CD4-positive, alpha-beta T cell treated with Interleukin-6 for 4 hours (primary cell): ENCODE measurements around the gene ROS1.

ENCODE experiments used
- DNase-seq: peaks from one replicate; pipeline ENCODE4 v3.0.0-alpha.2; 2020; ENCODE audit warnings: mixed read lengths

ROS1 gene

DNA sequence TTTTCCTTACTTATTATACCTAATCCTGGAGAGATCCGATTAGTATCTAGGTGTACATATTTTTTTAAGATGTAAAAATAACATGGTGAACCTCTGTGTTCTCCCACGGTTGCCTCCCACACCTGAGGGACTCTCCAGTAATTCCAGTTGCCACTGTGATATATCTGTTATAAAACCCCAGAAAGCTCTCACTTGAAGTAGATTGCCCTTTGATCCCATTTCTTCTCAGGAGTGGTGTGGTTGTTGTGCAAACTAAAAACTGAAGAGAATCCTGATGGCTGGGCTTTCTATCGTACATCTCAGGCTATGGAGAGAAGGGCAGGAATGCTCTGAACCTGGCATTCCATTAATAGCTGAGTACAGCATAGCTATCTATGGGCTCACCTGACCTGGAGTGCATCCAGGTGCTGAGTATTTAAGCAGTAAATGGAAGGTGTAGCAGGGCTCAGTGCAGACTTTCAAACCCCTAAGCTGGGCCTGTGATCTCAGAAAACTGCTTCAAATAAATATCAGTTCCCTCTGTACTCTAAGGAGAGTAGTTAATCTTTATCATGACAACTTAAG, 119.4 kb downstream of the ROS1 start:
- DNase-seq, result no peak

DNA sequence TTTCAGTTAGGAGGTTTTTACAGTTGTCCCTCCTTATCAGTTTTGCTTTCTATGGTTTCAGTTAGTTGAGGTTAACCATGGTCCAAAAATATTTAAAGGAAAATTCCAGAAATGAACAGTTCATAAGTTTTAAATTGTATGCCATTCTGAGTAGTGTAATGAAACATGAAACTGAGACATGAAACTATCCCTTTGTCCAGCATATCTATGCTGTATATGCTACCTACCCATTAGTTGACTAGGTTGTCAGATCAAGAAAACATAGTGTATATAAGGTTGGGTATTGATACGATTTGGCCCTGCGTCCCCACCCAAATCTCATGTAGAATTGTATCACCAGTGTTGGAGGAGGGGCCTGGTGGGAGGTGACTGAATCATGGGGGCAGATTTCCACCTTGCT, 121.3 kb downstream of the ROS1 start:
- no peak for DNase-seq

DNA sequence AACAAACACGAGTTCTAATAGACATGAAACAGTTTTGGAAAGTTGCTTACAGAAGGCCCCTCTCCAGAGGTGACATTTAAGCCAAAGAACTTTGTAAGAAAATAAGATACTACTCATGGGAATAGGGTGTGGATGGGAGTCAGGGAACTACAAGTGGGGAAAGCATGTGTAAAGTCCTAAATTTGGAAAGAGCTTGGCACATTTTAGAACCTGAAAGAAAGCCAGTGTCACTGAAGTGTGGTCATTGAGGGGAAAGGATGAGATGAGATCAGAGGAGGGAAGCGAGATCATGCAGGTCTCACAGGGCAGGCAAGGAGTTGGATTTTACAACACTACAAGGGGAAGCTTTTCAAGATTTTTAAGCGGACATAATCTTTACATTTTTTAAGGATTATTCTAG, 122.4 kb downstream of the ROS1 start:
- DNase-seq, result no peak

DNA sequence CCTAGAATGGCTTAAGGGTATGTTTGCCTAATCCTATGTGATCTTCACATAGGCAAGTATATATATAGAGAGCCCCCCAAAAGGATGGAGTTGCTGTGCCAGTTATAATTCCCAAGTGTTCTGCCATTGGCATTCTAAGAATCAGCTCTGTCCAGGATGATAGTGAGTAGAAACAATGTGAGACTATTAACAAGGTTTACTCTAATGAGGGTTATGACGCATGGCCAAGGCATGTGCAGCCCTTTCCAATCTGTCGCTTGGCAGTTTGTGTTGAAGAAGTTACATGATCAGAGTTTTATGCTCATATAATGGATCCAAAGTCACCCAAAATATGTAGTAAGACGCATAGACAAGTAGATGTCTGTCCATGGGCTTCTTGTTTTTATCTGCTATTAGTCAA, 126.8 kb downstream of the ROS1 start:
- no peak for DNase-seq

DNA sequence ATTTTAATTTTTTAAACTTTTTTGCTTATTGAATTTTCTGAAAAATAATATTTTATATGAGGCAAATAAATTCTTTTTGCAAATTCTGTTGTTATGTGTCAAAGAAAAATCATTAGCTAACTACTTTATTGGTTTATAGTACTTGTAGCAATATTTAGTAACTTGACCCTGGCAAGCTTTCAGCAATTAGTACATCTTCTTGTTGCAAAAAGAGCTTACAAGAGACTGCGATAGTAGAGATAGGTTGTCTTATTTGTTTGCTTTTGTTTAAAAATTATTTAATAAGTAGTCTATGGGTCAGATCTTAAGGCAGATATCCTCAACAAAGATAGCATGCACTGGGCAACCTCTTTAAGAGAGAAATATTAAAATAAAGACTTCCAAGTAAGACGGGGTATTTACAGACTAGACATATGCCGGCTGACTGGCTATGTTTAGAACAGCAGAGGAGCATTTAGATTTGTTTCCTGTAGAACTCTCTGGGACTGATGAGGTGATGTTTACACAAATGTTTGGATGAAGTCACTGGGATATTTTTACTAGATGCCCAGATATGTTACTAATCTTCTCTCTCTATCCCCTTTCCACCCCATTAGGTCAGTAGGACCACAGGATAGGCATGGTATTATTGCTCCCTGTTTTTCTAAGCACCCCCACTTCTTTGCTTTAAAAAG, 135.4 kb downstream of the ROS1 start:
- DNase-seq, result no peak

DNA sequence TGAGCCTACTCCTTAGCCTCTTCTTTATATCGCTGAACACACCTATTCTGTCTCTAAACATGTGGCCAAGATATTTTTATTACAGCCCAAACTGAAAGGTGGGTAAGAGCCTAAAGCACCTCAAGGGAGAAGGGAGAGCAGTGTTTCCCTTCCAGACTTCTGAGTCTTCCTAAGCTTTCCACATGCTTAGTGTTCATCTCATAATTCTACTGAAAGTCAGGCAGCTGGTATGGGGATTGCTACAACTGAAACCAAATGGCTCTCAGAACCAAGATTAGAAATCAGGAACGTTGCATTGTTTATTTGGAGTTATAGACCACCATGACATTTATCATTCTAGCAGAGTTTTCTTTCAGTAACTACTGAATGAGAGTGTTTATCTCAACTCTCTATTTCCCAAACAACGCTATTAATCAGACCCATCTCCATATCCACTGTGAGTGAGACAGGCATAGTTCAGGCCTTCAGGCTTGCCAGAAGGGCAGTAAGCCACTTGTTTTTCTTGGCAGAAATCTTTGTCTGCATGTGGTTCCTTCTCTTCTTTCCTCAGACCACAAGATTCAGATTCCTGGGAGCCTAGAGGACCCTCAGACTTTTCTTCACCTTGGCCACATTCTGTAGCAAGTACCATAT, 137.5 kb downstream of the ROS1 start:
- no peak for DNase-seq

DNA sequence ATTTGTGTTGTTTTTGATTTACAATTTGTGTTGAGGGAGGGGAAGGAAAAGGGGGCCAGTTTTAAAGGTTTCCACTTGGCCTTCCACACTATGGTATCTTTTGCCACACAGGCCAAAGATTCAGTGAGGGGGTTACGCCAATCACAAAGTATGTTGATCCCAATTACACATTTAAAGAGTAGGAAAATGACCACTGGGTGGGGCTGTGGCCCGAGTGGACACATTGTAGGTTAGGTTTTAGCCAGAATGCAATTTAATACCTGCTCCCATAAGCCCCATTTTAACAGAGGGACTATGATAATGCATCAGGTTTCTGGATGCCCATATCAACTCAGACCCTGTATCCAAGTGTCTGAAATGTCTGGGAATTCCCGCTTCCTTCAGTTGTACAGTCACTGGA, 144.8 kb downstream of the ROS1 start:
- no peak for DNase-seq

DNA sequence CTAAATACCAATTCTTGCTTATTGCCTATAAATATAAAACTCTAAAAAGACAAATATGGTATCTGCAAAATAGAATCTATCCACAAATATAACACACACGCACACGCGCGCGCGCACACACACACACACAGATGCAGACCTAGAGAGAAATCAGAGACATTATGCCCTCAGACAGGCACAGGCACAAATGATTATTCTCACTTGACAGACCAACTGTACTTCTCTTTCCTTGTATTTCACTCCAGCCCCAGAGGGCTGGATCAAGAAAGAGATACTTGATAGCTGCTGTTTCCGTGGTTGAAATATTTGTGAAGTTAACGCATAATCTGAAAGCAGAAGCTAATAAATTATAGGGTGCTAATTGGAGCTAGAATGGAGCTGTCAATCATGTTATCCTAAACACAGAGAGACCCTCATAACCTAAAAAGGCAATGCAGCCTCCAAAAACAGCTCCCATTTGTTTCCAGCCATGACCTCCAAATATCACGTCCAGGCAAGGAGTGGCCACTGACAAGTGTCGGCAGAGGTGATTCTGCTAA, 148.9 kb downstream of the ROS1 start:
- DNase-seq, result no peak

DNA sequence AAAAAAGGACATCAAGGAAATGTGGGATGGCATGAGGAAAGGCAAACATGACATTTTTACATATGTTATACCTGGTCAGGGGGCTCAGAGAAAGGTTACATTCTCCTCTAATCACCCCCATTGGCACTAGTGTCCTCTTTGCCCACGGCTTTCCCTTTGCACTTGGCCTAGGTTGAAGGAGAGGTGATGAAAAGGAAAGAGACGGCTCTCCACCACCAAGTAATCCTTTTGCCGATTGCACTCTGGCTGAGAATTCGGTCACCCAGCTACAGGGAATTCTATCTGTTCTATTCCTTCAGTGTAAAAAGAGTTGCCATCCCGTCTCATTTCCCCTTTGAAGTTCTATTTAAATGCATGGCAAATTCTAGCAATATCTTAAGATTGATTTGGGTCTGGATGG, 150.0 kb downstream of the ROS1 start:
- no peak for DNase-seq

DNA sequence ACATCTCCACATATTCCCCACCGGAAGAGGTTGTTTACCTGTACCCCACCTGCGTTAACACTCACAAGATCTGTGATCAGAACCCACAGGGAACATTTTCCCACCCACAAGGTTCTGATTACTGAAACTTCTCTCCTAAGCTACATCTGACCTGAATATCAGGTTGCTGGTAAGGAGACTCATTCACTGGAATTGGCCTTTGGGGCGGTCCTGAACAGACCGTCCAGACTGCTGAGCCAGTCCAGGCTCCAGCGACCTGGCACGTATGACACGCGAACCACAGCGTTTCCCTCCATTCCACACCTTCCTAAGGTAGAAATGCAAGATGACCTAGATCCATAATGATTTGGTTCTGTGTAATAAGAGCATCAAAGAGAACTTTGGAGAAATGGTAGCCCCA, 150.5 kb downstream of the ROS1 start:
- no peak for DNase-seq

DNA sequence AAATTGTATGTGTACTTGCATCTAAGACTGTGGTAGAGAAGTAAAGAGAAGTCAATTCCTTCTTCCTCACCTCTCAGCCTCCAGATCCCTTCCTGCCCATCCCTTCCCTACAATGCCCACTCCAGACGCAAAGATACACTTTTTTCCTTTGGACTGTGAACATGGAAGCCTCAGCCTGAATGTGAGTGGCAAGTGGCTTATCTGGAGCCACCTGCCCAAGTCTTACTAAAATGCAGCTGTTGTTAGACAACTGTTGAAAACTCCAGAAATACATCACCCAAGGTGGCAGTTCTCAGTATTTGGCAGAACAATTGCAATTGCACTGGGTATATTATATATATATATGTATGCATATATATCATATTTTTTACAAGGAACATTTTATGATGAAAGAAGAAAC, 152.9 kb downstream of the ROS1 start:
- DNase-seq, result no peak

DNA sequence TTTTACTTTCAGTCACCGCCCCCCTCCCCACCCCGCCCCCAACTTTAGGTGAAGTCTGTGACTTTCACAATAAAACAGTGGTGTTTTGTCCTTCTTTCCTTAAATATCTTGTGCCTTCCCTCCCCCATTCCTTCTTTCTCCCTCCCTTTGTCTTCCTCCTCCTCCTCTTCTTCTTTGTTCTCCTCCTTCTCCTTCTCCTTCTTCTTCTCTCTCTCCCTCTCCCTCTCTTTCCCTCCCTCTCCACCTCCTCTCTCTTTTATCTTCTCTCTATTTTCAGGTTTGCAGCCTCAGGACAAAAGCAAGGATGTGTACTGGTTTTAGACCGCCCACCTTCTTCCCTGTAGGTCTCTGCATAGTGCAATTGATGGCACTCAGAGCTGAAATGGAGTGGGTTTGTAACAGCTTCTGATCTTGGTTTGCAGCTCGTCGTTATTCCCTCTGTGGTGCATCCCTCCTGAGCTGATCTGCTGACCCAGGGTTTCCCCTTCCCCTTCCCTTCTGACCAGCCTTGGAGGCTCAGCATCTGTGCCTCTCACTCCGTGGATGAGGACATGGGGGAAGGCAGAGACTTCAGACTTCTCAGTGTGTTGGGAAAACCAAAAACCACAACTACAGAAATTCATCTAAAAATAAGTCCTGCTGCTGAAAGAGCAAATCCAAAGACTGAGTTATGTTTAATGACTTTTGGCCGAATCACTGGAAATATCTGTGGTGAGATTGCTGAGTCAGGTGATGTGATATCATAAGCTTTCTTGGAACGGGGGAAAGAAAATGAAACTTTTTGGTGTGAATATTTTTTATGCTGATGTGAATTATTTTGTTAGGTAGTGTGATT, 153.5 kb downstream of the ROS1 start:
- DNase-seq, result no peak

DNA sequence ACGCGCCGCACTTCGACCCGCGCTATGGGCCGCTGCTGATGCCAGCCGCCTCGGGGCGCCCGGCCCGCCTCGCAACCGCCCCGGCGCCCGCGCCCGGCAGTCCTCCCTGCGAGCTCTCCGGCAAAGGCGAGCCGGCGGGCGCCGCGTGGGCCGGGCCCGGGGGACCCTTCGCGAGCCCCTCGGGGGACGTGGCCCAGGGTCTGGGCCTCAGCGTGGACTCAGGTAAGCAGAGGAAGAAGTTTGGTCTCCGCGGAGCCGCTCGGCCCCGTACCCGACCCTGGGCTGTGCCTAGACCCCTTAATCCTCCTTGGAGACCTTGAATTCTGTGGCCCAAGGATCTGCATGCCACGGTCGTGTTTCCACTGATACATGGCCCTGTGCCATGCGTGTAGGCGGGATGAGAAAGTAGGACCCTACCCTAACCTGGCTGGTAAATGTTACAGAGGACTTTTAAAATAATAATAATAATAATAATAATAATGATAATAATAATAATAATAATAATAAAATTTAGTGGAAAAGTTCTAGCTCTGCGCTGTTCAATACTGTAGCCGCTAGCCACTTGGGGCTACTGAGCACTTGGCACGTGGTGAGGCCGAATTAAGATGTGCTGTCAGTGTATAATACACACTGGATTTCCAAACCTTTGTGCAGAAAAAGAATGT, 154.8 kb downstream of the ROS1 start:
- DNase-seq, result no peak

DNA sequence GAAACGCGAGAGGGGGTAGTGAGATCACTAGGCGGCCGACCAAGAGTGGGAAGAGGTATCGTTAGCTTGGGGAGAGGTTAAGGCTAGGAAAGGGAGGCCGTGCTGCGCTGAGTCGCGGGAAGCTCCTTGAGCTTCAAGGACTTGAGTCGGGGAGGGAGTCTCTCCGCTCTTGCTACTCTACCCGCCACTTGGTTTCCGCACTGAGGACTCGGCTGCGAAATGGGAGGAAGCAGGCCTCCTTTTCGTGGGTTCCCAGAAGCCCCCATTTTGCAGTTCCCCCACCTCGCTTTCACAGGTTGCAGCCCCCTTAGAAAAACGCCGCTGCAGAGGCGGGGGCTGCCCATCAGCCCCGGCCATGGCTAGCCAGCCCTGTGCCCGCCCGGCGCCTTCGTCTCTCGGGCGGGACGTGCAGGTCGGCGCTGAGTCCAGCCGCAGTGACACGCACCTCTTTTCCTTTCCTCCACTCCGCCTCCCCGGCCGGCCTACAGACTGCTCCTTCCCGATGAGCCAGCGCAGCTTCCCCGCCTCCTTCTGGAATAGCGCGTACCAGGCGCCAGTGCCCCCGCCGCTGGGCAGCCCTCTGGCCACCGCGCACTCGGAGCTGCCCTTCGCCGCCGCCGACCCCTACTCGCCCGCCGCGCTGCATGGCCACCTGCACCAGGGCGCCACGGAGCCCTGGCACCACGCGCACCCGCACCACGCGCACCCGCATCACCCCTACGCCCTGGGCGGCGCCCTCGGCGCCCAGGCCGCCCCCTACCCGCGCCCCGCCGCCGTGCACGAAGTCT, 155.5 kb downstream of the ROS1 start:
- no peak for DNase-seq

DNA sequence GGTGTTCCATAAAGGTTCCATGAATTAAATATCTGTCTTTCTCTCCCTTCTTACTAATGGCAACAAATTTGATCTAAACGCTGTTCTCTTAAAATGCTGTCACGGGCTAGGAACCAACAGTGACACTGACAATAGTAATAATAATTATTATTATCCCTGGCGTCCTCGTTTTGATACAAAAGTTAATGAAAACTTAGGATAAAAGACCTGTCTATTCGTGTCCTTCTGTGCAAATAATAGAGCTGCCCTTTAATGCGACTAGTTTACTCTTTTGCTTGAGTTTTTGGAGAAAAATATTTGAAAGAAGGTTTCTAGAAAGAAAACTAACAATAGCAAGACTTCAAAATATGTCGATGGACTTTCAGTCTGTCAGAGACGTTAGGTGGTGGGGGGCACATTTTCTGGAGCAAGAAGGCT, 156.1 kb downstream of the ROS1 start:
- DNase-seq, result no peak

DNA sequence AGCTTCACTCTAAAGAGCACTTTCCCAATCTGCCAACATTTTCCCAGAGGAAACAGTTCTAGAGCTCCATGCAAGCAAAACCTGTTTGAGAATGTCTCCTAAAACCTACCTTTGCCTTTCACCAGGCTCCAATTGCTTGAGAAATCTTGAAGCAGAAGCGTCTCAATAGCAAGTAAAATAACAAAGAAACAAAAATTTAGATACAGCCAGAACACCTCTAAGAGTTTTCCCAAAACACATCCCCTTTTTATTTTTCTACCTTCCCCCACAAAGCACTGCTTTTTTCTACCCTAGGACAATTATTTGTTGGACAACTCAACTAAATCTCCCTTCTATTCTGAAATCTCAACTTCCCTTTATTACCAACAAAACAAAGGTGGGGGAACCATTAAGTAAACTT, 156.8 kb downstream of the ROS1 start:
- no peak for DNase-seq

DNA sequence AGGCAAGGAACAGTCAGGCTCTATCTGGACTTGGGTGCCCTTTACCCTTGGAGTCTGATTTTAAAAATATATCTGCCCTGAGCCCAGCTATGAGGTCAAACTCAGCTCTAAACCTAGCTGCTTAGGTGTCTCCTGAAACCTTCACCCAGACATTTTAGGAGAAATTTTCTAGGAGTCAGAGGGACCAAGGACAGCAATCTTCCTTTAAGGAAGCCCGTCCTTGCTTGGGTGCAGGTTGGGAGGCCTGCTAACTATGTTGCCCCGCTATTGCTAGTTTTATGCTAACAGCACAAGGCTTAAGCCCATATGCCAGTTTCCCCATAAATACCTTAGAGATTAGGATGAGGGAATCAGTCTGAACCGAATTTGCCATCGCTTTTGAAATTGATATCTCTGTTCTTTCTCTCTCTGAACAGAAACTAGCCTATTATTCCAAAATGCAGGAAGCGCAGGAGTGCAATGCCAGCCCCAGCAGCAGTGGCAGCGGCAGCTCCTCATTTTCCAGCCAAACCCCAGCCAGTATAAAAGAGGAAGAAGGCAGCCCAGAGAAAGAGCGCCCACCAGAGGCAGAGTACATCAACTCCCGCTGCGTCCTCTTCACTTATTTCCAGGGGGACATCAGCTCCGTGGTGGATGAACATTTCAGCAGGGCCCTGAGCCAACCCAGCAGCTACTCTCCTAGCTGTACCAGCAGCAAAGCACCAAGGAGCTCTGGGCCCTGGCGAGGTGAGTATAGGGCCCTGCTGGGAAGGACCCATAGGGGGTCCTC, 157.8 kb downstream of the ROS1 start:
- DNase-seq, result no peak

DNA sequence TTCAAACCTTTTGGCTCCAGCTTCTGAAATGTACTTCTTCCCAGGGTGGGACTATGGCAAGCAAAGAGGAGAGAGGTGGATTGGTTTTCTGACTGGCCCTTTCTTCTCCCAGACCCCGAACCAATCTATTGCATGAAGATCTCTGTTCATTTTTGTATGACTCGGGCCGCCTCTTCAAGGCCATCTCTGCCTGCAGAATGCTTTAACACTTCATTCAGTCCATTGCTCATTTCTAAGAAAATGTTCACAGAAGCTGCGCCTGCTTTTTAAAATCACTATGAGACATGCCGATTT, 158.7 kb downstream of the ROS1 start:
- no peak for DNase-seq

DNA sequence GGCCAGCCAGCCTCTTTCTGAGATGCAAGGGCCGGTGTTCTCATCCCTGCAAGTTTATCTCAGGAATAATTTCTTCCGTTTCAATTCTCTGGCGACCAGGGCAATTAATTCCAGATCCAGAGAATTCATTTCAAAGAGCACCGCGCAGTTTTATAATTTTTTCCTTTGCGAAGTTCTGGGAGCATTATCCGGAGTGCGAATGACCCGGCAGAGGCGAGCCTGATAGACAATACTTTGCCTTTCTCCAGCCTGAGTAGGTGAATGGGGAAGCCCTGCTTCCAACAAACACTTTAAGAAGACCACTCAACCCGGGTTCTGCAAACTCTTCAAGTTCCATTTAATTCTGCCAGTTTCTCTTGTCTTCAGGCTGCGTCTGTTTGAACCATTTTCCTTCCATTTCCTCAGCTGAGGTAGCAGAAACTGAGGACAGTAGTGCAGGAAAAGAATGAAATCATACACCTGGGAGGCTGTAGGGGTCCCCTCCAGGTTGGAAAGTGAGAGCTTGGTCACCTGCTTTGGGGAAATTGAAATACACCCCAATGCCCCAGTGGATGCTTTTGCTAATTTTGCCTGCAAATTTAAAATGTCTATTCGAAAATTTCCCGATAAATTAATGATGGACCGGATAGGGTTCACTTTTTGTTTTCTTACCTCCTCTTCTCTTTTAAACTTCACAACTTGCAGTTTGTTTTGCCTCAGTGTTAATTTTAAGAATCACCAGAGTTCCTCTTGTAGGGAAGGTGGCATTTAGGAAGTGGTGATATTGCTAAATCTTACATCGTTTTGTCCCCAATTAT, 159.3 kb downstream of the ROS1 start:
- no peak for DNase-seq

DNA sequence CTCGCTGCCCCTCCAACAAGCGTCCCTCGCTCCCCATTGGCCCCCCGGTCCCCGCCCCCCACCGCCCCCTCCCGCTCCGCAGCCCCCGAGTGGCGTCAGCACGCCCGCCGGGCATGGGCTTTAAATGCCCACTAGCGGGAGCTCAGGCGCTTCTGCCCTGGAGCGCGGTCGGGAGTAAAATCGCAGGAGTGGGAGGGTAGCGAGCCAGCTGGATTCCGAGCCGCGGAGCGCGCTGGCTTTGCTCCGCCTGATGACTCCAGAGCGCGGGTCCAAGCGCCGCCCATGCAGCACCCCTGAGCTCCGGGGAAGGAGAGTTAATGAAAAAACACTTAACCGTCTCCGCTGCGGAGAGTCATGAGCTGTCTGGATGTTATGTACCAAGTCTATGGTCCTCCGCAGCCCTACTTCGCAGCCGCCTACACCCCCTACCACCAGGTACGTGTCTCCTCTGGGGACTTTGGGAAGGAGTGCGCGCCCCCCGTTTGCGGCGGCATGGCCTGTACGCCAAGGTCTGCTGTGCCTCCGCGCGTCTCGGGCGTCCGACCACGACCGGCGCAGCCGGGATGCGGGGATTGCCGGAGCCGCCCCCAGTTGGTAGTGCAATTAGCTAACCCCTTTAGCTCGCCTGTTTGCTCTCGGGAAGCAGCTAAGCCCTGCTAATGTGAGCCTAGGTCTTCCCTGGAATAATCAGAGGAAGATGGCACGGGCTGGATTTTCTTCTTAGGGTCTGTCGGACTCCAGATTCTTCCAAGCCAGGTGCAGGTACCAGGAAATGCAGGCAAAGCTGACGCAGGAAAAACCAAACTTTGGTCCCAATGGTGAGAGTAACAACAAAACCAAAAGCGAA, 160.1 kb downstream of the ROS1 start, which contains the start of gene VGLL2:
Gene VGLL2, plus strand, starts transcription at position 149 of the 847 bp plus-strand sequence. Its CDS starts 206 bp downstream, at position 355.
- no peak for DNase-seq
